ENCODE data around the gene TP53. TPM values are rescaled to one million over a fixed set of nuclear protein-coding genes. Genes with fewer than 3 reads are reported as not detected.
A peak's percentile ranks its signal among the peaks of the same experiment; 100 is the strongest.

TP53 gene
- total RNA-seq, 1 donor: 71.3 TPM

DNA sequence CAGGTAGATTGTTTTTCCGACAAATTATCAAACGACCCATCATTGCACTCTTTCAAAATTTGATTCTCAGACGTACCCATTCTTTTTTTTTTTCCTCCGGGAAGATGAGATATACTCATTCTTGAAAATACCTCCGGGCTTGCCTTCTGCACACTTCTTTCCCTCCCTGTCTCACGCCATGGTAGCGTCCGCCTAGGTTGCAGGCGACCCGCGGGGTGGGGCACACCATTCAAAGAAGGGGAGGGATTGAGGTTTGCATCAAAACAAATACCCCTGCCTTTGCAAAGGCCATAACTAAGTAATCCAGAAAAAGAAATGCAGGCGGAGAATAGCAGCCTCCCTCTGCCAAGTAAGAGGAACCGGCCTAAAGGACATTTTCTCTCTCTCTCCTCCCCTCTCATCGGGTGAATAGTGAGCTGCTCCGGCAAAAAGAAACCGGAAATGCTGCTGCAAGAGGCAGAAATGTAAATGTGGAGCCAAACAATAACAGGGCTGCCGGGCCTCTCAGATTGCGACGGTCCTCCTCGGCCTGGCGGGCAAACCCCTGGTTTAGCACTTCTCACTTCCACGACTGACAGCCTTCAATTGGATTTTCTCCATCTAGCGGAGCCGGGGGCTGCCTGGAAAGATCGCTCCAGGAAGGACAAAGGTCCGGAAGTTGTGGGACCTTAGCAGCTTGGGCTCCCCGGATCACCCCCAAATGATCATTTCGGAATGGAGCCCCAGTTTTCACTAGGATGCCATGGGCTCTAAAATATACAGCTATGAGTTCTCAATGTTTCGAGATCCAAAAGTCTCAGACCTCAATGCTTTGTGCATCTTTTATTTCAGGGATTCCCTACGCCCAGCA, 843 bp downstream of the TP53 start:
- peak overlapping the region; percentile 98 for H2AFZ ChIP-seq (ENCODE audit: low read length)
- peaks cover 31% of the 10 kb centered on the region for H3K4me1 ChIP-seq (ENCODE audit: insufficient read depth, low read length)
- TF ChIP-seq CTCF (IDR thresholded peaks at IDR 0.05; ENCODE audit: extremely low read depth, low read depth, low read length): no peak

GRCh38 chr17:7685533-7686221, 1.6 kb downstream of the TP53 start:
- H3K9me3 ChIP-seq (ENCODE audit: low read depth, low read length): no peaks in the 10 kb centered on the region
- H3K4me3 ChIP-seq (ENCODE audit: insufficient read depth, low read length): peak overlapping the region; percentile 99
- H3K79me2 ChIP-seq (ENCODE audit: insufficient read depth, low read length): peaks cover 48% of the 10 kb centered on the region
- H3K4me1 ChIP-seq (ENCODE audit: insufficient read depth, low read length): peaks cover 31% of the 10 kb centered on the region
- no peaks in the 10 kb centered on the region for H4K20me1 ChIP-seq (ENCODE audit: insufficient read depth, low read length)
- peak overlapping the region; percentile 90 for H3K4me2 ChIP-seq (ENCODE audit: insufficient read depth, low read length)
- peak overlapping the region; percentile 98 for H2AFZ ChIP-seq (ENCODE audit: low read length)
- H3K36me3 ChIP-seq (ENCODE audit: insufficient read depth, low read length): no peaks in the 10 kb centered on the region
- peak; percentile 97 for DNase-seq (ENCODE audit: insufficient read length, low spot score, missing footprints)
- H3K27ac ChIP-seq (ENCODE audit: low read depth, low read length): peak overlapping the region; percentile 100
- no peaks in the 10 kb centered on the region for H3K27me3 ChIP-seq (ENCODE audit: insufficient read depth, low read length)
- TF ChIP-seq CTCF (IDR thresholded peaks at IDR 0.05; ENCODE audit: extremely low read depth, low read depth, low read length): no peak

More for the DNA sequence above, 843 bp downstream of the TP53 start:
- DNase-seq (ENCODE audit: insufficient read length, low spot score, missing footprints): peak; percentile 88
- peak overlapping the region; percentile 99 for H3K4me3 ChIP-seq (ENCODE audit: insufficient read depth, low read length)
- no peaks in the 10 kb centered on the region for H4K20me1 ChIP-seq (ENCODE audit: insufficient read depth, low read length)
- peaks cover 48% of the 10 kb centered on the region for H3K79me2 ChIP-seq (ENCODE audit: insufficient read depth, low read length)
- peak overlapping the region; percentile 90 for H3K4me2 ChIP-seq (ENCODE audit: insufficient read depth, low read length)
- H3K27ac ChIP-seq (ENCODE audit: low read depth, low read length): peak overlapping the region; percentile 100
- no peaks in the 10 kb centered on the region for H3K27me3 ChIP-seq (ENCODE audit: insufficient read depth, low read length)
- no peaks in the 10 kb centered on the region for H3K36me3 ChIP-seq (ENCODE audit: insufficient read depth, low read length)
- no peaks in the 10 kb centered on the region for H3K9me3 ChIP-seq (ENCODE audit: low read depth, low read length)

DNA sequence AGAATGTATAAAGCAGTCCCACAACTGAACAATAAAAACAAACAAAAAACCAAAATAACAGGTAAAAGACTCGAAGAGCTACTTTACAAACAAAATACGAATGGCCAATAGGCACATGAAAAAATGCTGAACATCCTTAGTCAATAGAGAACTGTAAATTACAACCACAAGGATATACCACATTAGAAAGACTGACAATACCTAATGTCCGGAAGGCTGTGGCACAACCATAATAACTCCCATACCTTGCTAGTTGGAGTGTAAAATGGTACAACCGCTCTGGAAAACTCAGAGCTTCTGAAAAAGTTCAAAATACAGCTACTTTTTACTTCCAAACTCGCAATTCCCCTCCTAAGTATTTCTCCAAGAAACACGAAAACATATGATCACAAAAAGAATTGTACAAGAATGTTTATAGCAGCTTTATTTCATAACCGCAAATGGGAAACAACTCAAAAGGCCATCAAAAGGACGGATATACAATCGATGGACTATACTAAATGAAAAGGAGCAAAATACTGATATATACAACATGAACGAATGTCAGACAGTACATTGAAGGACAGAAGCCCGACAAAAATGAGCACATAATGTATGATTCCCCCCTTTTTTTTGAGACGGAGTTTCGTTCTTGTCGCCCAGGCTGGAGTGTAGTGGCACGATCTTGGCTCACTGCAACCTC, 2.3 kb downstream of the TP53 start:
- peak overlapping the region; percentile 99 for H3K4me3 ChIP-seq (ENCODE audit: insufficient read depth, low read length)
- H4K20me1 ChIP-seq (ENCODE audit: insufficient read depth, low read length): peaks cover under 1% of the 10 kb centered on the region
- H3K4me1 ChIP-seq (ENCODE audit: insufficient read depth, low read length): peaks cover 31% of the 10 kb centered on the region
- H3K27ac ChIP-seq (ENCODE audit: low read depth, low read length): peak overlapping the region; percentile 100
- TF ChIP-seq CTCF (IDR thresholded peaks at IDR 0.05; ENCODE audit: extremely low read depth, low read depth, low read length): no peak
- no peak for DNase-seq (ENCODE audit: insufficient read length, low spot score, missing footprints)
- no peaks in the 10 kb centered on the region for H3K9me3 ChIP-seq (ENCODE audit: low read depth, low read length)
- peak overlapping the region; percentile 98 for H2AFZ ChIP-seq (ENCODE audit: low read length)
- no peaks in the 10 kb centered on the region for H3K27me3 ChIP-seq (ENCODE audit: insufficient read depth, low read length)
- peak overlapping the region; percentile 90 for H3K4me2 ChIP-seq (ENCODE audit: insufficient read depth, low read length)
- no peaks in the 10 kb centered on the region for H3K36me3 ChIP-seq (ENCODE audit: insufficient read depth, low read length)
- peaks cover 43% of the 10 kb centered on the region for H3K79me2 ChIP-seq (ENCODE audit: insufficient read depth, low read length)
